Mammary epithelial cell (primary cell): ENCODE data around the gene SV2B.

Experiments
- CTCF ChIP-seq, 2 donors: IDR thresholded peaks in 1 of 2; conservative IDR thresholded peaks in 1 of 2; 2 replicates each; pipeline ENCODE4 v1.5.1; 2011 to 2012; ENCODE audit warnings: inconsistent platforms in 2 of 2, low read length in 2 of 2, mild to moderate bottlenecking in 2 of 2, control low read depth in 1 of 2, low read depth in 1 of 2; ENCODE audit not compliant: insufficient read depth in 1 of 2; ENCODE audit errors: extremely low read depth in 1 of 2
- EZH2 ChIP-seq: IDR thresholded peaks from 2 replicates; pipeline ENCODE4 v1.6.1; 2012; ENCODE audit warnings: low read length, inconsistent platforms, borderline replicate concordance

DNA sequence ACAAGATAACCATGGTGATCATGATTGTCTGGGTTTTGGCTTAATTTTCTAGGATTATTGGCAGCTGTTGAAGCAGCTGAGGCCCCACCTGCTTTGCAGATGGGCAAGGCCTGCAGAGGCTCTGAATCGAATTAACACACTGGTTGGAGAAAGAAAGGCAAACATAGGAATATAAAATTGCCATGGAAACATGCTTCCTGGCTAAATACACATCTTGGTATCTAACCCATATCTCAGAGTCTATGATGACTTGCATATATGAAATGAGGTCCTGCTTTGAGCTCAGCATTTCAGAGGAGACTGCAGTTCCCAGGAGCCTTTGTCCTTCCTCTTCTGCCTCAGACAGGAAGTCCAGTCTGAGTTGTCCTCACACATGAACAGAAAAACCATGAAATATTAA lies 24.3 kb upstream of the SV2B start:
- TF ChIP-seq CTCF (conservative IDR thresholded peaks at IDR 0.05 in 1 of 2, IDR thresholded peaks at IDR 0.05 in 1 of 2; ENCODE audit: extremely low read depth in 1 of 2, insufficient read depth in 1 of 2, low read depth in 1 of 2, low read length in 2 of 2) (no peak), EZH2 (no peak)
